Muscle layer of colon (tissue), 2 donors: ENCODE data around the gene CLEC16A.
A peak's percentile ranks its signal among the peaks of the same experiment; 100 is the strongest.

ENCODE experiments used
- H3K27ac ChIP-seq: one replicate; pipeline ENCODE4 v1.7.0; 2013; ENCODE audit warnings: low read depth, mild to moderate bottlenecking, low read length, moderate library complexity
- H3K27me3 ChIP-seq, 2 donors: one replicate each; pipeline ENCODE4 v1.7.0; 2013; ENCODE audit warnings: low read length in 2 of 2, mild to moderate bottlenecking in 2 of 2; ENCODE audit not compliant: insufficient read depth in 2 of 2, control insufficient read depth in 1 of 2
- H3K36me3 ChIP-seq: one replicate; pipeline ENCODE4 v1.7.0; 2013; ENCODE audit warnings: mild to moderate bottlenecking, low read length; ENCODE audit not compliant: insufficient read depth
- H3K4me1 ChIP-seq: one replicate; pipeline ENCODE4 v1.7.0; 2013; ENCODE audit warnings: mild to moderate bottlenecking, low read length; ENCODE audit not compliant: insufficient read depth
- H3K4me3 ChIP-seq, 2 donors: one replicate each; pipeline ENCODE4 v1.7.0; 2013; ENCODE audit warnings: low read length in 2 of 2, low read depth in 1 of 2, mild to moderate bottlenecking in 1 of 2, moderate library complexity in 1 of 2
- H3K9ac ChIP-seq: one replicate; pipeline ENCODE4 v1.7.0; 2013; ENCODE audit warnings: low read length
- H3K9me3 ChIP-seq: one replicate; pipeline ENCODE4 v1.7.0; 2013; ENCODE audit warnings: mild to moderate bottlenecking, low read length
- donor health status: abdominal sarcoma.
- donor health status: Adenocarcinoma of cecum.

CLEC16A gene

DNA sequence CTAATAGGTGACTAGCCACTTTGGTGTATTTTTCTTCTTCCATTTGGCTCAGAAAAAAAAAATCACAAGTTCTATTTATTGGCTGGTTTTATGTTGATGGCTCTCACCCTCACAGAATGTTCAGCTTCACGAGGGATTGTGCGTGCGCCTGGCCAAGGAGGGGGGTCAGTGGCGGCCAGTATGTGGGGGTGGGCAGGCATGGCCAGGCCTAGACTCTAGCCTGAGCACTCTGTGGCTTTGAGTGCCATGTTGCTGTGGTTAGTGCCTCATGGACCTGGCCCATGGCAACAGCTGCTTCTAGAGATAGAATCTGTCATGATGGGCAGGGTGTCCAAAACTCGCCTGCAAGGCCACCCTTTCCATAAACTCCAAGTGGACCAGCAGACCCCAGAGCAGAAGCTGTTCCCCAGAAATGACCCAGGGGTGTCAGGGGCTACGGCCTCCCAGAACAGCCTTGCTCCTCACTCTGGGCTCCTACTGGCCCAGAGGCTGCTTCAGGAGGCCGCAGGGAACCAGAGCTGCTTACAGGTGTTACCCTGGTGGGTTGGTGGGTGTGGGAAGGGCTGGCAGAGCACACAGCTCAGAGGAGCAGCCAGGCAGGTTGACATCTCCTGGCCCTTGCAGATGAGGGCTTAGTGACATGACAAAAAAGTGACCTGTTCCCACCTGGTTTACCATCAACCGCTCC is 186.8 kb downstream of the CLEC16A start:
- H3K36me3 ChIP-seq: no peaks in the 10 kb centered on the region
- H3K9me3 ChIP-seq: no peaks in the 10 kb centered on the region
- peak overlapping the region; percentile 5 for H3K27ac ChIP-seq
- no peak overlapping the region for H3K4me3 ChIP-seq
- no peak overlapping the region for H3K9ac ChIP-seq
- H3K4me1 ChIP-seq: peaks cover 63% of the 10 kb centered on the region
- no peaks in the 10 kb centered on the region for H3K27me3 ChIP-seq

DNA sequence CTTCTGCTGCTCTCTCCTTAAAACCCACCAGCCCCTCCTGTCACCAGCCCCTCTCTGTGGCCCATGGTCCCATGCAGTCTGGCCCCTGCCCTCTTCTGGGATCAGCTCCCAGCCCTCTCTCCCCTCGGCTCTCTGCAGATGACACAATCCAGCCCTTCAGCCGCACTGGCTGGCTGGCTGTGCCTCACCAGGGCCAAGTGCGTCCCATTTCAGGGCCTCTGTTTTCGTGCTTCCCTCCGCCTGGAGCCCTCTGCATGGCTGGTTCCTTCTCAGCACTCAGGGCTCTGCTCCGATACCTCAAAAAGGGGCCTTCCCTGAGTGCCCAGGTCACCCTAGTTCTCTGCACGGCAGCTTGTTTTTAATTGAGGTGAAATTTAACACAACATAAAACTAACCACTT is 187.3 kb downstream of the CLEC16A start:
- H3K4me3 ChIP-seq: no peak overlapping the region
- H3K9me3 ChIP-seq: no peaks in the 10 kb centered on the region
- H3K4me1 ChIP-seq: peaks cover 63% of the 10 kb centered on the region
- no peak overlapping the region for H3K9ac ChIP-seq
- H3K27ac ChIP-seq: peak overlapping the region; percentile 5
- no peaks in the 10 kb centered on the region for H3K36me3 ChIP-seq
- H3K27me3 ChIP-seq: no peaks in the 10 kb centered on the region

DNA sequence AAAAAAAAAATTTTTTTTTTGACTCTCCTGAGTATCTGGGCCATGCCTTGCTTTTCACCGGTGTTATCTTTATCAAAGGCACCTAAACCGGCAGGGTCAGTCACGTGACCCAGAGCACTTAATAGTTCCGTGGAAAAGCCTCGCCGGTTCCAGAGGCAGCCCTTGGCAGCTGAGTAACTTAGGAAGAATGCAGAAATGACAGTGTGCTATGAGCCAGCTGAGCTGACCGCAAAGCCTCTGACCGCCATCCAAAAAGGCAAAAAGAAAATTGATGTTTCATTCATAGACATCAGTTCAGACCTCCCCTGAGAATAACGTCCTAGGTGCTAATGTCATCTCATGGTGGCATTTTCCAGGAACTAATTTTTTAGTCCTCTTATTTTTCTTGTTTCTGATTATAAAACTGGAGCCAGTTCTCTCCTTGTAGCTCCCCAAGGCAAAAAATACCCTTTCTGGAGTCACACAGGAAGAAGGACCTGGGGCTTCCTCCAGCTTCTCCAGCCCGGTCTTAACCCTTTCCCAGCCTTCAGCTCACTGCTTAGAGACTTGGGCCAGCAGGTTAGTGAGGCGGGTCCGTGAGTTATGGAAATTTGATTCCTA is 189.1 kb downstream of the CLEC16A start:
- Histone ChIP-seq H3K9ac (peak overlapping the region; percentile 21), H3K4me3 (no peak overlapping the region), H3K27me3 (no peaks in the 10 kb centered on the region), H3K36me3 (no peaks in the 10 kb centered on the region), H3K27ac (peak overlapping the region; percentile 63), H3K4me1 (peaks cover 54% of the 10 kb centered on the region), H3K9me3 (no peaks in the 10 kb centered on the region)

DNA sequence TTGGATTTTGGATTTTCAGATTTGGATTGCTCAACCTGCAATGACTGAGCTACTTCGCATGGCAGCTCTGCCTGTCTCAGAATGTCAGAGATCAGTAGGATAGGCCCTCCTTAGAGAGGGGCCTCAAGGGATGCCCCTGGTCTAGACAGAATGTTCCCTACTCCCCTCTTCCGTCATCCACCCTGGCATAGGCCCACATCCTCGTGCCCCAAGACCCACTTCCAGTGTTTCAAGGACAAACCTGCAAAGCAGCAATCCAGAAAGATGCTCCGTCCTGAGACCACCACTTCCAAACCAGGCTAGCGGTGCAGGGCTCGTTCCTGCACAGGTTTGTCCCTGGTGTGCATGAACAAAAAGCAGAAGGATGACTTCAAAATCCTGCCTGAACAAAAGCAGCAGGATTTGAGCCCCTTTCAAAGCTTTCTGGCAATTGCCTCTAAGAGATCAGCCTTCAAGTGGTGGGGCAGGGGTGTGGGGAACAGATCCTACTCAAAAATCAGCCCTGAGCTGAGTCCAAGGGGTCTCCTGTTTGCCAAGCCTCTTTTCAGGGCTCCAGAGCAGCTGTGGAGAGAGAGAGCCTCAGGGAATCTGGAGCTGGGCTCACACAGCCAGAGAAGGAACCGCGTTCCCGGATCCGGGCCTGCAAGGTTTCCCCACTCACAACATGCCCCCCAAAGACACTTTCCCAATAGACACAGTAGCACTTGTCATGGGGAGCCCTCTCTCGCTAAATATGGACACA is 190.5 kb downstream of the CLEC16A start:
- Histone ChIP-seq H3K4me3 (no peak overlapping the region), H3K27ac (no peak overlapping the region), H3K9ac (no peak overlapping the region), H3K4me1 (peaks cover 42% of the 10 kb centered on the region), H3K36me3 (no peaks in the 10 kb centered on the region), H3K9me3 (no peaks in the 10 kb centered on the region), H3K27me3 (no peaks in the 10 kb centered on the region)

DNA sequence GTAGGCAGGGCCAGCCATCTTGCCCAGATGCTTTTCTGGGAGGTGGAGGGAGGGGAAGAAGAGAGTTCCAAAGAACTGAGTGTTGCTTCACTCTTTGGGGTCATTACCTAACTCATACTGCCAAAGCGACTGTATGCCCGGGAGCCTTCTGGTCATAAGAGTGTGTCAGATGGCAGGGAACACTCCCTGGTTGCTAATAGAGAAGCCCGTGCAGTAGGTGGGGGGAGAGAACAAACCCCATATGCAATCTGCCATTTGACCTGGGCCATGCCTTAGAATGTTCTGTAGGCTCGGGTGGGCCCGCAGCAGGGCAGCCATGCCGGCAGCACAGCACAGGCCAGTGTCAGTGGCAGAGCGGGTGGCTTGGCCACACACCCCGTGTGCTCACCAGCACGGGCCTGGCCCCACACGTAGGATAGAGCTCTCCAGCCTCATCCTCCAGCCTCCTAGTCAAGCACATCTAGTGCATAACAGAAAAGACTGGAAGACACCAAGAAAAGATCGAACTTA is 191.2 kb downstream of the CLEC16A start:
- Histone ChIP-seq H3K9ac (no peak overlapping the region), H3K36me3 (no peaks in the 10 kb centered on the region), H3K27ac (no peak overlapping the region), H3K4me3 (no peak overlapping the region), H3K27me3 (no peaks in the 10 kb centered on the region), H3K9me3 (no peaks in the 10 kb centered on the region), H3K4me1 (peaks cover 36% of the 10 kb centered on the region)

DNA sequence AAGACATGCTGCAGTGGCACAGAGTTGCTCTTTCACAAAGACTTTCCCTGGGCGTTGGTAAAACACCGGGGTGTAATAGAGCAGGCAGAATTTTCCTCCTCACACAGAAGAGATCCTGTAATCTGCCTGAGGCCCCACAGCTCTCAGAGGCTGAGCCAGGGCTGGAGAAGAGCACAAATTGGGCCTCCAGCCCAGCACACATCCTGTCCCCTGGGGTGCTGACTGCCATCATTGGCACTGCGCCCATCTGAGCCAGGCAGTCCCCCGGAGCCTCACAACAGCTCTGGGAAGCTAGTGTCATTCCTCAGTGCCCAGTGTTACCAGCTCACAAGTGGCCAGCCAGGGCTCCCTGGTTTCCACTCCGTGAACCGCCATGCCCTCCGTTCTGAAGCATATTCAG is 192.2 kb downstream of the CLEC16A start:
- peaks cover 25% of the 10 kb centered on the region for H3K4me1 ChIP-seq
- H3K36me3 ChIP-seq: no peaks in the 10 kb centered on the region
- no peak overlapping the region for H3K27ac ChIP-seq
- no peaks in the 10 kb centered on the region for H3K27me3 ChIP-seq
- H3K4me3 ChIP-seq: no peak overlapping the region
- no peaks in the 10 kb centered on the region for H3K9me3 ChIP-seq
- H3K9ac ChIP-seq: no peak overlapping the region

DNA sequence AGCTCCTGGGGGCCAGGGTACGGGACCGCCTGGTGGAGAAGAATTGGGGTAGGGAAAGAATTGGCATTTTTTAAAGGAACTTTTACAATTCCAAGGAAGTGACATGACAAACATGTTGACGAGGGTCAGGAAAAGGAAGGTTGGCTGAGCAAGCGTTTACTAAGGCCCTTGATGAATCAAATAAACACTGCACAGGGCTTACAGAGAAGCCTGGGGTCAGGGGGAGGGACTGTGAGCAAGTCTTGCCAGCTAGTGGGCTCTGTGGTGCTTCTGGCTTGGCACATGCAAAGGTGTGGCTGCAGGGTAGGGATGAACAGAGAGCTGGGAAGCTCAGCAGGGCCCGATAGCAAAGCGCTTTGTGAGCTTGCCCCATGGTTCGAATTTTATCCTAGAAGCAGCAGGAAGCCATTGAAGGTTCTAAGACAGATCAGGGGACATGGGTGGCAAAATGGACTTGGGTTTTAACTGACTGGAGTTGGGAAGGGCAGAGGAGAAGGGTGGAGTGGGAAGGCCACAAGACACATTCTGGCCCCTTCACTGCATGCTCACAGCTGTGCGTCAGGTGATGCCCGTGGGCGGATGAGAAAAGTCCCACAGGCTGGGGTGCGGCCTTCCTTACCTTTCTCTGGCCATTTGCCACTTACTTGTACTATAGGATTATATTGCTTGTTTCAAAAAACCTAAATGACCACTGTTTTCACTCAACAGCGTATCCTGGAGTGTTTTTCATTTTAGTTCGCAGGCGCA is 193.8 kb downstream of the CLEC16A start:
- Histone ChIP-seq H3K9me3 (no peaks in the 10 kb centered on the region), H3K9ac (no peak overlapping the region), H3K36me3 (no peaks in the 10 kb centered on the region), H3K27ac (no peak overlapping the region), H3K4me1 (peaks cover 10% of the 10 kb centered on the region), H3K27me3 (no peaks in the 10 kb centered on the region), H3K4me3 (no peak overlapping the region)

DNA sequence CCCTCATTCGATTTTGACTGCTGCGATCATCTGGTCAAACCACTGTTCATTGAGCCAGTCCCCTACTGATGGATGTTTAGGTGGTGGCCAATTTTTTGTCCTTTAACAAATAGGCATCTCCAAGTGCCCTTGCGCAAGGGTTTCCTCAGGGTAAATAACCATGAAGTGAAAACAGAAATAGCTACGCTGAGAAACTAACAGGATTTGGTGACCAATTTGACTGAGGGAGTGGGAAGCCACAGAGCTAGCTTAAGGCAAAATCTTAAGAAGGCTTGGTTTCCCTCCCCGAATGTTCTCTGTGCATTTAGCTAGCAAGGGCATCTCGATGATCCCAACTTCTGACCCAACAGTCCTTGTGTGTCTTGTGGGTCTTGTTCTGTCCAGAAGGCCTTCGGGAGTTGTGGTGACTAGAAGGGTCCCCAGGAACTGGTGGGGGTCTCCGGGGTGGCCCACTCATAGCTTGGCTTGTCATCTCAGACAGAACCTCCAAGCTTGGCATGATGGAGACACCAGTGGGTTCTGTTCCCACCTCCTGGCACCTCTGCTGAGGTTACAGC is 194.5 kb downstream of the CLEC16A start:
- no peaks in the 10 kb centered on the region for H3K36me3 ChIP-seq
- no peaks in the 10 kb centered on the region for H3K9me3 ChIP-seq
- no peak overlapping the region for H3K4me3 ChIP-seq
- H3K27me3 ChIP-seq: no peaks in the 10 kb centered on the region
- no peak overlapping the region for H3K27ac ChIP-seq
- H3K4me1 ChIP-seq: peaks cover 5% of the 10 kb centered on the region
- H3K9ac ChIP-seq: no peak overlapping the region

DNA sequence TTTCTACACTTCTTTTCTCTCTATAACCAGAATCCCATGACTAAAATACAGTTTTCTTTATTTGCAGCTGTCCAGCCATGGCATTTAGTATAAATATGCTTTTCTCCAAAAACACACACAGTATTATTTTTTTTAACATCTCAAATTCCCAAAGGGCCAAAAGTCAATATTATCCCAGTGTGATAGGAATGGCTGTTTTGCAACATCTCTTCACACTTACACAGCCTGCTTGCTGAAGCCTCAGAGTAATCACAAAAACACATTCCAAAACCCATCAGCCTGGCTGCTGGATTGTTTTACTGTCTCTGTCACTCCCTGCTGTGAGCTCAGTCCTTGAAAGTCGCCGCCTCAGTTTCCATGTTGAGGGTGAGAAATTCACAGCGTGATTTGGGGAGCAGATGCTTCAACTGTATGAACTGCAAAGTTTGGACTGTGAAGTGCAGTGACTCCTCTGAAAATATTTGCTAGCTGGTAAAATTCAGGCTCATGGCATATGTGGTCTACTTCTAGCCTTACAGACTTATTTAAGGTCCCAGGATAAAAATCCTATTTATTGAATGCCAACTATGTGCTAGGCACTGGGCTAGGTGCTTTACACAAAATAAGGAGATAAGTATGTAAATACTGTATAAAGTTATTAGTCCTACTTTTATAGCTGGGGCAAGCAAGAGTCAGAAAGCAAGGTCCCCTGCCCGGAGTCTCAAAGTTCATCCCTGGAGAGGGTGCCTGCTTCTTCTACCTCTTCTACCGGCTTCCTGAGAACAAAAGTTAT is 195.1 kb downstream of the CLEC16A start:
- Histone ChIP-seq H3K27me3 (no peaks in the 10 kb centered on the region), H3K36me3 (no peaks in the 10 kb centered on the region), H3K27ac (no peak overlapping the region), H3K4me3 (no peak overlapping the region), H3K4me1 (no peaks in the 10 kb centered on the region), H3K9ac (no peak overlapping the region), H3K9me3 (no peaks in the 10 kb centered on the region)

DNA sequence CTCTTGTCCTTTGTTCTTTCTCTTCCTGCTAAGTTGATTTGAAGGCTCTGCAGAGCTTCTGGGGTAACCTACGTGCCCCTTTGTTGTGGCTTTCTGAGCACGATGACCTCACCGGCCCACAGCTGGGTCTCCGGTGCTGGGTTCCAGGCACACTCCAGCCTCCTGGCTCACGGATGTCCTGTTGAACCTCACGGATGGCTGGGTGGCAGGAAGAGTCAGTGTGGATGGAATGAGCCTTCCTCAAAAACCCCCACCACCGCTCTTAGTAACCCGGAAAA is 195.7 kb downstream of the CLEC16A start:
- Histone ChIP-seq H3K4me1 (no peaks in the 10 kb centered on the region), H3K27ac (no peak overlapping the region), H3K9me3 (no peaks in the 10 kb centered on the region), H3K4me3 (no peak overlapping the region), H3K9ac (no peak overlapping the region), H3K36me3 (no peaks in the 10 kb centered on the region), H3K27me3 (no peaks in the 10 kb centered on the region)
